ENCODE data around the gene MIS18BP1.

GRCh38 chr14:45204241-45204640, 48.8 kb downstream of the MIS18BP1 start:
- TF ChIP-seq CTCF (IDR thresholded peaks at IDR 0.05; ENCODE audit: insufficient read depth, low read length) (no peak), REST (IDR thresholded peaks at IDR 0.05; ENCODE audit: insufficient replicate concordance, low read depth) (no peak)

Measured in HL-60 (cell line).